HG02840 (cell line): Measurements from ENCODE around the gene SLC41A1.
"Not testable (repeated sequence)": the region's sequence is repeated elsewhere in the genome, so short reads cannot be mapped to it uniquely, and the experiment has no call there.

Experiments
- ATAC-seq: cut with Tn5 transposase; IDR thresholded peaks from one replicate; pipeline ENCODE4 v1.9.1; 2021; ENCODE audit warnings: mild to moderate bottlenecking, moderate library complexity, moderate number of reproducible peaks; ENCODE audit not compliant: unreplicated experiment, low FRiP score

SLC41A1 gene

GRCh38 chr1:205812878-205813754, at the start of gene SLC41A1:
SLC41A1 (minus strand) TSS chr1:205813198; CDS start chr1:205810441, 2,757 bp downstream.
- peak; percentile 87 for ATAC-seq

DNA sequence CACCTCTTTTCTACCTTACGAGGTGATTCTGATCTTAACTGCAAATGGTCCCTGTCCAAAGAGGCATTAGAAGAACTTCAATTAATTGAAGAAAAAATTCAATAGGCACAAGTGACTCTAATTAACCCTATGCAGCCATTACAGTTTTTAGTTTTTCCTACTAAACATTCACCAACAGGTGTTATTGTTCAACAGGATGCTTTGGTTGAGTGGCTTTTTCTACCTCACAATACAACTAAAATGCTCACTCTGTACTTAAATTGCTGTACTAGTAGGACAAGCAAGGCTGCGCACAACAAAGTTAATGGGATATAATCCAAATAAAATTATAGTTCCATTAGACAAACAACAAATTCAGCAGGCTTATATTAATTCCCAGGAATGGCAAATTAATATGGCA, 48.5 kb upstream of the SLC41A1 start:
- no peak for ATAC-seq

- no peak for ATAC-seq
These were observed 45.4 kb upstream of the SLC41A1 start for GRCh38 chr1:205858141-205858961.

- not testable (repeated sequence) for ATAC-seq
These were observed 44.5 kb upstream of the SLC41A1 start for GRCh38 chr1:205857501-205857900.

- no peak for ATAC-seq
These were observed 43.4 kb upstream of the SLC41A1 start for GRCh38 chr1:205856433-205856832.

- ATAC-seq: no peak
These were observed 40.0 kb upstream of the SLC41A1 start for GRCh38 chr1:205852969-205853368.

DNA sequence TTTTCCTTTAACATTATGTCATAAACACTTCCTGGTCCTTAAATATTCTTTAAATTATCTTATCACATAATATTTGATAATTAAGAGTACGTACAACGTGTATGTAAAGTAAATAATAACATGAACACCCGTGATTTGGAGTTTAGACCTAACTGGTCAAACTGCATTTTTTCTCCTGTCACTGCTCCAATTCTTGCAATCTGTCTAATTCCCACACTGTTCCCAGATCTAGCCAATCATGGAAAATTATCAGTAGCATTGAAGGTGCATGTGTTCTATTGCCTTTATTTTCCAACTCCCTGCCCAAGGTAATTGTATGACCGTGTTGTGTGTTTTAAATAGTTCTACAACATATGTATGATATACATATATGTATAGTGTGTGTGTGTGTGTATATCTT, 39.0 kb upstream of the SLC41A1 start:
- ATAC-seq: no peak

DNA sequence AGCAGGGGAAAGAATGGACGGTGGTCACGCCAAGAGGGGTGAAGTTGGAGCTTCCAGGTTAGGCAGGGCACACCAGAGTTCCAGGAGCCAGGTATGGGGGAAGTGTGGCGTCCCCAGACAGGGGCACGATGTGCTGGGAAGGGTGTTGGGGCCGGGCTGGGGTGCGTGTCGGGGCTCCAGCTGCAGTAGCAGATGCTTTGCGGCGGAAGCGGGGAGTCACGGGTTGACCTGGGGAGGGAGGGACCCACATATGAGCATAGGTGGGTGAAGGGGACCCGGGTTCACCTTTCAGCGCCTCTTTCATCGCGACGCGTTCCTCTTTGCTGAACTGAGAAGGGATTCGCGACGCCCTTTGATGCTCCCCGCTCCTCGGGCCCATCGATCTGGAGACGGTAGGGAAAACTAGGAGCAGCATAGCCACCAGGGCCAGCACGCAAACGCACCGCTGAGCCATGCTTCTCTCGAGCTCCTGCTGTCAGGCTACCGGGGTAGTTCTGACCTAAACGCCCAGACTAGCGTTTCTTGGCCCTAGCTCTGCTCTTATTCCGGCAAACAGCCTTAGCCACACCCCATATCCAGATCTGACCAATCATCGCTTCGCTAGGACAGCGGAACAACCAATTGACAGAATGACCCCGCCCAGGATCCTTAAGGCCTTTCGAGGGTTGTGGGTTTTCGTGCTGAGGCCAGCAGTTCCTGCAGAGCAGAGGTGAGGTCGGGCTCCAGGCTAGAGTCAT, 36.8 kb upstream of the SLC41A1 start, which contains the start of gene PM20D1:
PM20D1 (minus strand) TSS at position 514 of the 737 bp plus-strand sequence; CDS start at position 454, 60 bp downstream.
- ATAC-seq: peak; percentile 89

GRCh38 chr1:205843036-205843859, 30.2 kb upstream of the SLC41A1 start:
- no peak for ATAC-seq

DNA sequence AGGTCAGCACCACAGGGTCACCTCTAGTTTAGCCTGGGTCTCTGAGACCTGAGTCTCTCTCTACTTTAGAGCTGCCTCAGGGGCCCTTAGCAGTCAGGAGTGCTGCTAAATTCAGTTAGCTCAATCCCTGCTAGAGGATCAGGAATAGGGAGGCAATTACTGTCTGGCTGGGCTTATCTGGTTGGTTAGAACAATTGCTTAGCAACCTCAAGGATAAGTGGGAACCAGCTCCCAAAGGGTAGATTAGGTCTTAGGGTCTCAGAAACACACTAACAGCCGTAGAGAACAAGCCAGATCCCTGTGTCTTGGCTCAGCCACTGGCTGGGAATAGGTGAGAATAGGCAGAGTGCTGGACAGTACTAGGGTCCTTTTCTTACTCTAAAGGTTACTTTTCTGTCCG, 29.2 kb upstream of the SLC41A1 start:
- ATAC-seq: no peak

GRCh38 chr1:205840146-205840923, 27.3 kb upstream of the SLC41A1 start:
- ATAC-seq: no peak

DNA sequence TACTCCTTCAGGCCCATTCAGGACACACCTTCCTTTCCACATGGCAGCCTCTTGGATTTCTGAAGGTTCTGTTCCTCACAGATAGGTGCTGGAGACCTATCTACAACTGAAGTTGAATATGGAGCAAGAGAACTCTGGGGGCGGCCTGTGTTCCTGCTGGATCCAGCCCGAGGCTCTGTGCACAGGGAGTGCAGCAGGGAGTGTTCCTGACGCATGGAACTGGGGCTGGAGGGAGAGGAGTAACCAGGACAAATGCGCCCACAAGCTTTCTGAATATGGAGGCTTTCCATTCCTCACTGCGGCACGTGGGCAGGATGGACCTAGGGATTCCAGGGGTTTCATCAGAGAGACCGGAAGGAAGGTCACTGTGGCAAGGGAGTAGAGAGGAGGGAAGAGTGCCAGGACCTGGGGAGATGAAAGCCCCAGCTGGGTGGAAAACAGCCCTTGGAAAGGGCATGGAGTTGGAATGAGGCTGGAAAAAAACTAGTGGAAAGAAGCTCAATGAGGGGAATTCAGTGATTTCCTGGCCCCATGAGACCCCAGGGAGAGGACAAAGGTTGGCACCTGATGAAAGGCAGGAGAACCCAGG, 24.5 kb upstream of the SLC41A1 start:
- no peak for ATAC-seq

DNA sequence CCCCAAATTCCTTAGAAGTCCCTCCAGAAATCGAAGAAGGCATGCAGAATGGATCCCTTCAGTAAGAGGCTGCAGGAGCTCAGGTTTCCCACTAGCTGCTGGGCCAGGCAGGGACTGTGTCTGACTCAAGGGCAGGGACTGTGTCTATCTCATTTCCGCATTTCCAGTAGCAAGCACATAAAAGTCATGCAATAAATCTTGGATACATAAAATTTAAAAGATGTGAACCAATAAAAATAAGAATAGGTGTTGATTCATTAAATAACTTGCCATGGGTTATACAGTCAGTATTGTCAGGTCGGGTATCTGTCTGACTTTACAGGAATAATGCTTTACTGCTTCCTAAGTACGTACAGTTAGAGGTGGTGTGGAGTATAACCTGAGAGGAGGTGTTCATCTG, 21.8 kb upstream of the SLC41A1 start:
- no peak for ATAC-seq

DNA sequence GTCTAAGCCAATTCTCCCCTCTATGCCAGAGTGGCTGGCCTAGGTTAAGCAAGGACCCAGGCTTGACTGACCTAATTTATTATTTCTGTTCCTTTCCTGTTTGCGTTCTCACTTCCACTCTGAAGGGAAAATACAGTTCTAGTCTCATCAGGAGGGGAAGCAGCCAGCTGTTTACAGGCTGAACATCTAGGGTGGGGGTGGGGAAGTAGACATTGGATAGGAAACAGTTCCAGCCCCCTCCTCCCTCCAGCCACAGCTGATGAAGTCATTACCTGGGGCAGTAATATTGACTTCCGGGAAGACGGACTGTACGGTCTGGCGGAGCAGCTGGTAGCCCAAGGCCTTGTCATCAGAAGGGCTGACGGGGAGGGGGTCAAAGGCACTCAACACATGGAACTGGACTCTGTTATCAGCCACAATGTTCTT, 19.3 kb upstream of the SLC41A1 start:
- ATAC-seq: no peak

GRCh38 chr1:205827623-205828022, 14.6 kb upstream of the SLC41A1 start:
- ATAC-seq: no peak

DNA sequence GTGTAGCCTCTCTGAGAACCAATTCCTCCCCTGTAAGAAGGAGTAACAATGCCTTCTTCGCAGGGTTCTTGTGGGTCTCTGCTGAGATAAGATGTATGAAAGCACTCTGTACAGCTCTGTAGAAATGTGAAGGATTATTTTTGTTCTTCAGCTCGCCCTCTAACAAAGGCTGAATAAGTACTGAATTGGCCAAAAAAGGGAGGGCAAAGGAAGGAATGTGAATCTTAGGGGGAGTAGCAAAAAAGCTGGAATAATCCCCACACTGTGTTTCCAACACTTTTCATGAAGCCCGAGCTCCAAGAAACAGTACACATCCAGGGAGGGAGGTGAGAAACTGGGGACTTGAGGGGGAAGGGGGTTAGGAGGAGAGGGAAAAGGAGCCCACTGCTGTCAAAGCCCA, 14.0 kb upstream of the SLC41A1 start:
- no peak for ATAC-seq

DNA sequence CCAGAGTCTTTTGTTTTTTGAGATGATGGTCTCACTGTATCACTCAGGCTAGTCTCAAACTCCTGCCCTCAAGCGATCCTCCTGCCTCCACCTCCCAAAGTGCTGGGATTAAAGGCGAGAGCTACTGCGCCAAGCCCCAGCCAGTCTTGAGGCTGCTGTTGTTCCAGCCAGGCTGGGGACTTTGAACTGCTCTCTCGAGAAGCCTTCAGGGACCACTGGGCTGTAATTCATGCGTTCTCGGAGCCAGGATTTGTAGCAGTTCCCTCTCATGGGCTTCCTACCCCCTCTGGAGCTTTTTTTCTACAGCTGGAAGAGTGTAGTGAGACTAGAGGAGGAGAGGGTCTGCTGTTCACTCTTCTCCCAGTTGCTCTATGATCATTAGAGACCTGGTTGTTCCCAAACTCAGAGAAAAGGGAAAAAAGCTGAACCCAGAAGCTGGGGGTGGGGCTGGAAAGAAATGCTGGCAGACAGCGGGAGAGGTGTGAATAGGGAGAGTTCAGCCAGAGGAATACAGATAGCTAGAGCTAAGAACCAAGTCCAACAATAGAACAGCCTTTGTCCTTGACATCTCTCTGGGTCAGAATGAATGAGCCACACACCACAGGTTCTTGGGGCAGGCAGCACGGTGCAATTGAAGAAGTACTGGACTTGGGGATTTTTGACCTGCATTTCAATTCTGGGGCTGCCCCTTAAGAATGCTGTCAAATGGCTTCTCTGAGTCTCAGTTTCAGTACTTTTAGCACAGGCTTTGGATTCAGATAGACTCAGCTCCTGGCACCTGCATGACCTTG, 13.2 kb upstream of the SLC41A1 start:
- ATAC-seq: no peak

- ATAC-seq: no peak
These were observed 11.2 kb upstream of the SLC41A1 start for GRCh38 chr1:205824180-205824579.
